Vagina (tissue), 2 donors: Measurements from ENCODE around the gene JPH2. TPM values are rescaled to one million over a fixed set of nuclear protein-coding genes. Genes with fewer than 3 reads are reported as not detected.

ENCODE experiments used
- DNase-seq, 2 donors: peaks; one replicate each; pipeline ENCODE4 v3.0.0-alpha.2; 2017; ENCODE audit errors: extremely low spot score in 2 of 2
- H3K27ac ChIP-seq: fragments of 200-600 bp; sonication (generic); one replicate; pipeline ENCODE4 v1.5.1; 2019
- H3K27me3 ChIP-seq: fragments of 200-600 bp; sonication (generic); one replicate; pipeline ENCODE4 v1.5.1; 2019
- H3K36me3 ChIP-seq, 2 donors: fragments of 200-600 bp; sonication (generic); one replicate each; pipeline ENCODE4 v1.5.1; 2017 to 2019
- H3K4me1 ChIP-seq: fragments of 200-600 bp; sonication (generic); one replicate; pipeline ENCODE4 v1.5.1; 2019
- H3K4me3 ChIP-seq, 2 donors: fragments of 200-600 bp; sonication (generic); 1 replicate in 1 of 2; 2 replicates in 1 of 2; pipeline ENCODE4 v1.5.1; 2016 to 2019
- H3K9me3 ChIP-seq: fragments of 200-600 bp; sonication (generic); one replicate; pipeline ENCODE4 v1.5.1; 2019
- POLR2A ChIP-seq, 2 donors: fragments of 450-650 bp; IDR thresholded peaks; one replicate each; pipeline ENCODE4 v1.6.1; 2017; ENCODE audit warnings: antibody characterized with exemption in 2 of 2, mild to moderate bottlenecking in 2 of 2, moderate library complexity in 2 of 2
- POLR2AphosphoS5 ChIP-seq, 2 donors: sonication (generic); formaldehyde crosslinking; IDR thresholded peaks; one replicate each; pipeline ENCODE4 v1.9.0; 2017; ENCODE audit warnings: antibody characterized with exemption in 2 of 2, mild to moderate bottlenecking in 2 of 2, low read depth in 1 of 2; ENCODE audit not compliant: insufficient read depth in 1 of 2
- intact Hi-C: fragments of 100-400 bp; cut with DNase I; formaldehyde crosslinking; loops from one replicate; pipeline ENCODE4 v1.15.1; 2023
- total RNA-seq: library from RNA; depleted of rRNA; stranded (reverse); fragments of >200 nt; gene quantifications from one replicate; pipeline ENCODE4 v1.2.3, GENCODE V29; 2016
- TF ChIP-seq, protein P1 (sequence below), 3 experiments: fragments of 450-650 bp in 2 of 3; fragments of 200-600 bp in 1 of 3; sonication (generic) in 1 of 3; IDR thresholded peaks; one replicate each; pipeline ENCODE4 v1.5.1; 2017 to 2019; ENCODE audit warnings: antibody characterized with exemption in 3 of 3, mild to moderate bottlenecking in 2 of 3, moderate library complexity in 2 of 3

Gene JPH2
- total RNA-seq, 1 donor from 2014 or later = 13.8 TPM

DNA sequence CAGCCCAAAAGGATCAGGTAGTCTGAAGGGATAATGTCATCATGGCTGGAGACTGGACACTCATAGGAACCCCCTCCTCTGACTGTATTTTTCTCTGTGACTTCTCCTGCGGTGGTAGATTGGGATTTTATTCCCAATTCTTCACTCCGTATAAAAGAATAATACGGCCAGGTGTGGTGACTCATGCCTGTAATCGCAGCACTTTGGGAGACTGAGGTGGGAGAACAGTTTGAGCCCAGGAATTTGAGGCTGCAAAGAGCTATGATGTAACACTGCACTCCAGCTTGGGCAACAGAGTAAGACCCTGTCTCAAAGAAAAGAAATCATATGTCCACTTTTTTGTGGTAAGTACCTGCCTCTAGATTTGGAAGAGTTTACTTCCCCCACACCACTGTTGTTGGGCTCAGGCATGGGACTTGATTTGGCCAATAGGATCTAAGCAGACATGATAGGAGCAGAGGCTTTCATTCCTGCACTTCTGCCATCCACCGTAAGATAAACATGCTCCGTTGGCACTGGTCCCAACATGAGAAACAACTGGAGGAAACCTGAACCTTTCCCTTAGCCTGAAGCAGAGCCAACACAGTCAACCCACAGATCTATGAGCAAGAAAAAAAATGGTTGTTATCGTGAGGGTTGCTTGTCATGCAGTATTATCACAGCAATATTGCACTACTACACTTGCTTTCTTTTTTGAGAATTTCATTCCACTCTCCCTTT lies 82.0 kb downstream of the JPH2 start:
- TF ChIP-seq POLR2A (IDR thresholded peaks at IDR 0.05) = no peak
- TF ChIP-seq, protein P1, sequence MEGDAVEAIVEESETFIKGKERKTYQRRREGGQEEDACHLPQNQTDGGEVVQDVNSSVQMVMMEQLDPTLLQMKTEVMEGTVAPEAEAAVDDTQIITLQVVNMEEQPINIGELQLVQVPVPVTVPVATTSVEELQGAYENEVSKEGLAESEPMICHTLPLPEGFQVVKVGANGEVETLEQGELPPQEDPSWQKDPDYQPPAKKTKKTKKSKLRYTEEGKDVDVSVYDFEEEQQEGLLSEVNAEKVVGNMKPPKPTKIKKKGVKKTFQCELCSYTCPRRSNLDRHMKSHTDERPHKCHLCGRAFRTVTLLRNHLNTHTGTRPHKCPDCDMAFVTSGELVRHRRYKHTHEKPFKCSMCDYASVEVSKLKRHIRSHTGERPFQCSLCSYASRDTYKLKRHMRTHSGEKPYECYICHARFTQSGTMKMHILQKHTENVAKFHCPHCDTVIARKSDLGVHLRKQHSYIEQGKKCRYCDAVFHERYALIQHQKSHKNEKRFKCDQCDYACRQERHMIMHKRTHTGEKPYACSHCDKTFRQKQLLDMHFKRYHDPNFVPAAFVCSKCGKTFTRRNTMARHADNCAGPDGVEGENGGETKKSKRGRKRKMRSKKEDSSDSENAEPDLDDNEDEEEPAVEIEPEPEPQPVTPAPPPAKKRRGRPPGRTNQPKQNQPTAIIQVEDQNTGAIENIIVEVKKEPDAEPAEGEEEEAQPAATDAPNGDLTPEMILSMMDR (IDR thresholded peaks at IDR 0.05) = no peak
- no peak for TF ChIP-seq POLR2AphosphoS5 (IDR thresholded peaks at IDR 0.05; ENCODE audit: insufficient read depth in 1 of 2, low read depth in 1 of 2)
- Histone ChIP-seq H3K4me3 (no peak overlapping the region), H3K9me3 (peaks cover 4% of the 10 kb centered on the region), H3K27ac (no peak overlapping the region), H3K36me3 (no peaks in the 10 kb centered on the region), H3K27me3 (no peaks in the 10 kb centered on the region), H3K4me1 (no peaks in the 10 kb centered on the region)
- intact Hi-C loops = no loop called here
- DNase-seq = no peak

DNA sequence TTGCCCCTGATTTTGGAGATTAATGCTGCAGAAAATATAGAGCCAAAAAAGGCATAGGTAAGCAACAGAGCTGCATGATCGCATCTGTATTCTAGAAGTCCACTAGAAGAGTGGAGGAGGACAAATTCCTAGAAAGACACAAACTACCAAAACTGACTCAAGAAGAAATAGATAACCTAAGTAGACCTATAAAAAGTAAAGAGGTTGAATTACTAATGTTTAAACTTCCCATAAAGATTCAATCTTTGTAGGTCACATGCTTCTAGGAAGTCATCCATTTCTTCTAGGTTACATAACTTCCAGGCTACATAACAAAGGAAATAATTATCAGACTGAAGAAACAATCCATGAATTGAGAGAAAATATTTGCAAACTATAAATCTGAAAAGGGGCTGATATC lies 84.4 kb downstream of the JPH2 start:
- no peak for DNase-seq
- TF ChIP-seq POLR2A (IDR thresholded peaks at IDR 0.05) (no peak), POLR2AphosphoS5 (IDR thresholded peaks at IDR 0.05; ENCODE audit: insufficient read depth in 1 of 2, low read depth in 1 of 2) (no peak)
- TF ChIP-seq, protein P1 (IDR thresholded peaks at IDR 0.05) = no peak
- no peaks in the 10 kb centered on the region for H3K4me1 ChIP-seq
- peaks cover 4% of the 10 kb centered on the region for H3K9me3 ChIP-seq
- intact Hi-C loops = no loop called here
- H3K27me3 ChIP-seq = no peaks in the 10 kb centered on the region
- no peaks in the 10 kb centered on the region for H3K36me3 ChIP-seq
- no peak overlapping the region for H3K27ac ChIP-seq
- no peak overlapping the region for H3K4me3 ChIP-seq

DNA sequence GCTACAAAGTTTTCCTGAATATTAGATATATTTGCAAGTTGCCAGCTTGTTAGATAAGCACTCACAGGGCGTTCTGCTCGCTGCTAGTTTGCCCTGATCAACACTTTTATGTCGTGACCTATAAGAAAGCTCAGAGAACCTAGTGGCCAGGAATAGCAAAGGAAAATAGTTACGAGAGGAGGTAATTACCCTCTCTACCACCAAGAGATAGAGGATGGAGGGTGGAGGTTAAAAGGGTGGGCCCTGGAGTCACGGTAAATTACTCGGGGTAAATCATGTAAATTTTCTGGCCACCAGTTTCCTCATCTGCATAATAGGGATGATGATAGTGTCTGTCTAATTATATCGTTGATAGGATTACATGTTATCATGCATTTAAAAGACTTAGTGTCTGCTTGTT lies 87.2 kb downstream of the JPH2 start:
- Histone ChIP-seq H3K4me3 (no peak overlapping the region), H3K27me3 (no peaks in the 10 kb centered on the region), H3K36me3 (no peaks in the 10 kb centered on the region), H3K4me1 (no peaks in the 10 kb centered on the region), H3K27ac (no peak overlapping the region), H3K9me3 (peaks cover 4% of the 10 kb centered on the region)
- TF ChIP-seq POLR2A (IDR thresholded peaks at IDR 0.05) (no peak), POLR2AphosphoS5 (IDR thresholded peaks at IDR 0.05; ENCODE audit: insufficient read depth in 1 of 2, low read depth in 1 of 2) (no peak)
- TF ChIP-seq, protein P1 (IDR thresholded peaks at IDR 0.05) = no peak
- intact Hi-C loops = no loop called here
- no peak for DNase-seq

DNA sequence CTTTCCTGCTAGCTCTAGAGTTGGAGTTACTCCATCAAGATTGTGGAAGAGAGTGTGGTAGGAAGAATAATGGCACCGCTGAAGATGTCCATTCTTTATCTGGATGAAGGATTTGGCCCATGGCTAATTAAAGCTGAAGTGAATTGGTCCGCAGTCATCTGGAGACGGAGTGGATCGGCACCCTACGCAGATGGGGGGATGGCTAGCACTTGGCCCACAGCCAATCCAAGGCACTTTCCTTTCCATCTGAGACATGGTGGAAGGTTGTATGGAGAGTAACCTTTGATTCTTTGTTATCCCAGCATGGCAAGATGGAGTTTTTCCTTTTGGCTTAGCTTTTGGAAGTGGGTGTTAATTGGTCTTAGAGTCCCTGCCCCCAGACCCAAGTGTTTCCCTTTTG lies 88.3 kb downstream of the JPH2 start:
- H3K4me3 ChIP-seq = no peak overlapping the region
- no peaks in the 10 kb centered on the region for H3K4me1 ChIP-seq
- H3K9me3 ChIP-seq = peaks cover 4% of the 10 kb centered on the region
- DNase-seq = no peak
- no peaks in the 10 kb centered on the region for H3K36me3 ChIP-seq
- intact Hi-C loops = no loop called here
- no peak overlapping the region for H3K27ac ChIP-seq
- TF ChIP-seq POLR2AphosphoS5 (IDR thresholded peaks at IDR 0.05; ENCODE audit: insufficient read depth in 1 of 2, low read depth in 1 of 2) = no peak
- TF ChIP-seq, protein P1 (IDR thresholded peaks at IDR 0.05) = no peak
- no peak for TF ChIP-seq POLR2A (IDR thresholded peaks at IDR 0.05)
- H3K27me3 ChIP-seq = no peaks in the 10 kb centered on the region

DNA sequence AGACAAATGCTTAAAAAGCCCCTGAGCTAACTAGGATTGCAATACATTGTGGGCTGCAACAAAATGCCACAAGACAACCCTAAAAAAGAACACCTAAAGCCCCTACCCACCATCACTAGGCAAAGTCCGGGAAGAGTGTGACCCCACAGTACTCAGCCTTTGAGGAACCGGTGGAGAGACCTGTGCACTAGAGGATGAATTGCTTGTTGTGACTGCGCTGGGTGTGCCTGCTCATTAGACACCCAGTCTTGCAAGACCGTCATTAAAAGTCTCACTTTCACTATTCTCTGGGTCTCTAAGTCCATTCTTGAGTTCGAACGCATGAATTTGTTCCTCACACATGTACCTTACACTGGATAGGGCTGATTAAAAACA lies 88.7 kb downstream of the JPH2 start:
- Histone ChIP-seq H3K9me3 (peaks cover 4% of the 10 kb centered on the region), H3K27me3 (no peaks in the 10 kb centered on the region), H3K4me3 (no peak overlapping the region), H3K27ac (no peak overlapping the region), H3K4me1 (no peaks in the 10 kb centered on the region), H3K36me3 (no peaks in the 10 kb centered on the region)
- TF ChIP-seq POLR2A (IDR thresholded peaks at IDR 0.05) = no peak
- TF ChIP-seq POLR2AphosphoS5 (IDR thresholded peaks at IDR 0.05; ENCODE audit: insufficient read depth in 1 of 2, low read depth in 1 of 2) = no peak
- TF ChIP-seq, protein P1 (IDR thresholded peaks at IDR 0.05) = no peak
- no peak for DNase-seq
- intact Hi-C loops = no loop called here
